GM18858 (cell line): Measurements from ENCODE around the gene MKI67.
"Not testable (repeated sequence)": the region's sequence is repeated elsewhere in the genome, so short reads cannot be mapped to it uniquely, and the experiment has no call there.

ENCODE experiments used
- ATAC-seq: cut with Tn5 transposase; IDR thresholded peaks from one replicate; pipeline ENCODE4 v1.9.1; 2021; ENCODE audit not compliant: unreplicated experiment

Gene MKI67

GRCh38 chr10:128149267-128150014 is 23.2 kb upstream of the MKI67 start:
- no peak for ATAC-seq

- no peak for ATAC-seq
Observed at GRCh38 chr10:128147669-128148068, 21.4 kb upstream of the MKI67 start.

GRCh38 chr10:128147064-128147463 is 20.8 kb upstream of the MKI67 start:
- ATAC-seq = peak; percentile 84

DNA sequence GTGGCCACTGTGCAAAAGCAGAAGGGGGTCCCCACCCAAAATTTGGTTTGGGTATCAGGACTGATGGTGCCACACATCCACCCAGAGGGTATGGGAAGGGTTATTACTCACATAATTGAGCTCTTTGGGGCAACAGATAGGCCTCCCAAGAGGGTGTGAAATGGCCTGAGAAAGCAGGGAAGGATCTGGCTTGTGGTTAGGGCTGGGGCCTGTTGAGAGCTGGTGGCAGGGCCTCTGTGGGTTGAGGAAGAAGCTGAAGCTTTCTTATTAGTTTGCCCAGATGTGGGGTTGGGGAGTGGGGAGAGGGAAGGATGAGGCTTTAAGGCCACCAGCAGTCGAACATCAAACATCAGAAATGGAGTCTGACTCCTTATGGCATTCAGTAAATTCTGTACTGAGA is 18.3 kb upstream of the MKI67 start:
- ATAC-seq = no peak

GRCh38 chr10:128143531-128143930 is 17.3 kb upstream of the MKI67 start:
- ATAC-seq = no peak

- ATAC-seq = no peak
Observed at GRCh38 chr10:128140425-128140824, 14.2 kb upstream of the MKI67 start.

GRCh38 chr10:128138429-128138828 is 12.2 kb upstream of the MKI67 start:
- not testable (repeated sequence) for ATAC-seq

DNA sequence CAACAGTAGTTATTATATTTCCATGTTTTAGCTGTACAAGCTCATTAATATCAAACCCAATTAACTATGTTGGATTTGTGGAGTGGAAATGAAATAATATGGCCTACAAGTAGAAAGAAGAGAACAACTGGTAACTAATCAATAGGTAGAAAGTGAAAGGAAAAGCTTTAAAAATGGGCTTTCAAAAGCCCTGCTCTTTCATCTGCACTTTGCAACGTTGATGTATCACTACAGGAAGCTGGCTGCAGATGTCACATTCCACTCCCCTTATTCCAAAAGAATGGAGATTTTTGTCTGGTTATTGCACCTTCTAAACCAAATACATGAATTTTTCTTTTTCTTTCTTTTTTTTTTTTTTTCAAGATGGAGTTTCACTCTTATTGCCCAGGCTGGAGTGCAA is 11.7 kb upstream of the MKI67 start:
- ATAC-seq = no peak

DNA sequence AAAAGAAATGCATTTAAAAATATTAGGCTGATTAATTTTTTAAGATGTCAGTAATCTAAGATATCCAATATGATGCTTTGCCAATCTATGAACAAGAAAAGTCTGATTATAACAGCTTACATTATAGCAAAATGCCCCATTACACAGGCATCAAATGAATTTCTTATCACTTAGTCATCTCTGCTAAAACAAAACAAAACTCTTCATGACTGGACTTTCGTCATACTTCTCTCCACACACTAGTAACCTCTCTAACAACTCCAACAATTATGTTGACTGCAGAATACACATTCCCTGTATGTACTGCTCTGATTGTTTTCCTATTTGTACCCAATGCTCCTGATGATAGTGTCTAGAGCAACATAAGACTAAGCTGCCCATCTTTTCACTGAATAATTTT is 3.8 kb upstream of the MKI67 start:
- ATAC-seq = no peak

DNA sequence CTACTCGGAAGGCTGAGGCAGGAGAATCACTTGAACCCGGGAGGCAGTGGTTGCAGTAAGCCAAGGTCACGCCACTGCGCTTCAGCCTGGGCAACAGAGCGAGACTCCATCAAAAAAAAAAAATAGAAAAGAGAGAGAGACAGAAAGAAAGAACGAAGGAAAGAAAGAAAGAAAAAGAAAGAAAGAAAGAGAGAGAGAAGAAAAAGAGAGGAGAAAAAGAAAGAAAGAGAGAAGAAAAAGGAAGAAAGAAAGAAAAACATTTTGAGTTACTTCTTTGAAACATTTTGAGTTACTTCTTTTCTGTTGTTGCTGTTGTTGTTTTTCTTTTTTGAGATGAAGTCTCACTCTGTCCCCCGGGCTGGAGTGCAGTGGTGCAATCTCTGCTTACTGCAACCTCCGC is 2.4 kb upstream of the MKI67 start:
- no peak for ATAC-seq

GRCh38 chr10:128125416-128125943 is 743 bp downstream of the MKI67 start:
- no peak for ATAC-seq

DNA sequence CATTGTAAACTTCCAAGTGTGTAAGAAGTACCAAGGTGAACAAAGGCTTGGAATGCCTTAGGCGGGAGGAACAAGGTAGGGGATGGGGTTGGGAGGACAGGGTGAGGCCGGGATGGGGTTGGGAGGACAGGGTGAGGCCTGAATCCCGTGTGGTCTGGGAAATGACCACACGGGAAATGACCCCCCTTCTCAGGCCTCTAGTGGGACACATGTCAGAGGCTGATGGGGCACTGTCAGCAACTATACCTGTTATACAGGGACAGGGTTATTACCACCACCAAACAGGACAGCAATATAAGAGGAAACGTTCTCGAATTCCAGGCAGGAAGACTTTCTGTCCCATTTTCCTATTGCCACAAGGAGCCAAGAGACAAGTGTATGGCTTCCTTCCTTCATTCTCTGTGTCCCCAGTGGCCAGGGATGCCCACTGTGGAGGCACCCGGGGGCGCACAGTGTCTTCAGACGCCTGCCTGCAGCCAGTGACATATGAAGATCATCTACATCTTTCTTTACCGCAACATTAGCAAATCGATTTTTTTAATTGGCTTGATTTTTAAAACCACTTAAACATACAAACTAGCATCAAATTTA is 1.3 kb downstream of the MKI67 start:
- no peak for ATAC-seq

DNA sequence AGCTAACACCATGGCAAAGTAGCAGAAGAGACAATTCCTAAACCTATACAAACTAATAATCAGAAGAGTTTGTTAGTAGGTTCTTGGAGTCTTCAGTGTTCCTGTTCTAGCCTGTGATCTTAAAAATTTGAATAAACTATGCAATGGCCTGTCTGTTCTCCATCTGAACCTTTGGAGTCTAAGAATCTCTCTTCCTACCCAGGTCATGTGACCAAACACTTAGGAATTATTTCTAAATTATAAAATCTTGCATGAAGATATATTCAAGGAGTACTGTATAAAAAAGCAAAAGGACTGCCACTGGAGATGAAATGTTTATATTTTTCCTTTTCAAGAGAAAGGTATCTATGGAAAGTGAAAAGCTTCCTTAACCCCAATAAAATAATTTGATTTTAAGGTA is 2.4 kb downstream of the MKI67 start:
- ATAC-seq = no peak

DNA sequence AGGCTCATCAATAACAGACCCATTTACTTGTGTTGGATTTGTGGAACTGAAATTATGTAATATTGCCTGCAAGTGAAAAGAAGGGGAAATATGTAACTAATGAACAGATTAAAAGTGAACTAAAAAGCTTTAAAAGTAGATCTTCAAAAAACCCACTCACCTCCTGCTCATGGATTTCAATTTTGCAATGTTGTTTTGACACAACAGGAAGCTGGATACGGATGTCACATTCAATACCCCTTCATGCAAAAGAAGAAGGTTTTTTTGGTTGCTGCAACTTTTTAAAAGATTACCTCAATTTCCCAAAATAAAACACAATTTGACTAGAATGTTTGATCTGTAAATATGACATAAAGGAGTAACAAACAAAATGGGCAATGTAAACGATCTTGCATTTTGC is 3.3 kb downstream of the MKI67 start:
- ATAC-seq = no peak

DNA sequence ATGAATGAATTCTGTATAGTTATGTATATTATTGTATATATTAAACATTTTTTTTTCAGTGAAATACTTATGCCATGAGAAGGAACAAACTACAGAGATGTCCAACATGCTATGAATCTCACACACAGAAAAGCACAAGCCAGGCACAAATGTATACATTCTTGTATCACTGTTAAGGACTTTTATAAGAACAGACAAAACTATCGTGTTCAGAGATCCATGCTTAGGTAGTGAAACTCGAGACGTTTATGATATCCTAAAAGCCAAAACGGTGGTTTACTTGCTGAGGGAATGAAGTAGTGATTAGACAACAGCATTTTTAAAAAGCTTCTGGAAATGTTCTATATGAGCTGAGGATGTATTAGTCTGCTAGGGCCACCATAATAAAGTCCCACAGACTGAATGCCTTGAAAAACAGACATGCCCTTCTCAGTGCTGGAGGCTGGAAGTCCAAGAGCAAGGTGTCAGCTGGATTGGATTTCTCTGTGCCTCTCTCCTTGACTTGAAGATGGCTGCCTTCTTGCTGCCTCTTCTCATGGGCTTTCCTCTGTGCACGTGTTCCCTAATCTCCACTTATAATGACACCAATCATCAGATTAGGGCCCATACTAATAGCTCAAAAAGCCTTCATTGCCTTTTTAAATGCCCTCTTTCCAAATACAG is 4.3 kb downstream of the MKI67 start:
- no peak for ATAC-seq

- ATAC-seq = no peak
Observed at GRCh38 chr10:128116851-128117615, 9.2 kb downstream of the MKI67 start.

GRCh38 chr10:128116187-128116586 is 10.0 kb downstream of the MKI67 start:
- ATAC-seq = no peak

DNA sequence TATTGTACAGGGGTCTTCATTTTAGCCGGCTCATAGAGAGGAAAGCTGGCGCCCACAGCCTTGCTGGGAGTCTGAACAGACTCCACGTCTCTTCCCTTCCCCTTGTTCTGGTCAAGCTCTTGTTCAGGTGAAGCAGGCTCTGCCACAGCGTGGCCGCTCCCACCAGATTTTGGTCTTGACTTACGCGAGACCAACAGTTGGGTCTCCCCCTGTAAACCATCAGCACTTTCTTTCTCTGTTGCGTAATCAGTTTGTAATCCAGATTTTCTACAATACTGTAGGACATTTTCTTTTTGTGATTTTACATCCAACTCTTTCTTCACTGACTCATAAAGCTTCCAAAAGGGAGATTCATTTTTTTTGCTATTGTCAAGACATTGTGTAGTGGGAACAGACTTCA is 10.9 kb downstream of the MKI67 start:
- no peak for ATAC-seq

DNA sequence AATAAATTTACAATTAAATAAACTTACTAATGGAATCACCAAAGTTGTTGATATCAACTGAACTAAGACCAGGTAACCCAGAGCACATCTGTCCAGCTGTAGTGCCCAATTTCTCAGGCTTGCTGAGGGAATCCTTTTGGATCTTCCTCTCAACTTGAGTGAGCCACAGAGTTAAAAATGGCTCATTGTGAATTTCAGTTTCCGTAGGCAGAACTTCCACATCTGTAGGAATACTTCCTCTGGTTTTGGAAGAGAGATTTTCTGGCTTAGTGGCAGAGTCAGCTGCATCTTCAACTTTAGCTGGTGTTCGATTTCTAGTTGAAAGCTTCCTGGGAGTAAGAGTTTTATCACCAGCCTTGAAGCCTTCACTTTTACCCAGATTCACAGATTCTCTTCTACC is 11.3 kb downstream of the MKI67 start:
- ATAC-seq = no peak

GRCh38 chr10:128113026-128113425 is 13.2 kb downstream of the MKI67 start:
- no peak for ATAC-seq

DNA sequence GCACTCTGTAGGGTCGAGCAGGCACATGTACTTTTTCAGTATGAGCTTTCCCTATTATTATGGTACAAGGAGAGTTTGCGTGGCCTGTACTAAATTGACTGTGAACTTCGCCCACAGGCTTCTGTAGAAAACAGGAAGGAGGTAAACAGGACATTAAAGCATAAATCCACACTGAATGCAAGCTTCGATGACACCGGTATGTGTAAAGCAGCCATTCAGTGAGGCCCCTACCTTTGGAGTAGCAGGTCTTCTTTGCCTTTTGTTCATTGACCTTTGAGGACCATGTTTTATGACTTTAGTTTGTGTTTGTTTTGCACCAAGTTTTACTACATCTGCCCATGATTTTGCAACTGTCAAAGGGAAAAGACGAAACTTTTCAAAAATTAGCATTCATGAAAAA is 14.5 kb downstream of the MKI67 start:
- no peak for ATAC-seq
